GM06990 (cell line): ENCODE results near the gene MICAL3.

Experiments
- DNase-seq: peaks from one replicate; pipeline ENCODE4 v3.0.0-alpha.2; 2011; ENCODE audit not compliant: insufficient read length; ENCODE audit errors: extremely low read depth
- H3K27me3 ChIP-seq: replicated peaks from 2 replicates; pipeline ENCODE4 v1.6.0; 2011; ENCODE audit warnings: low read length; ENCODE audit not compliant: control insufficient read depth, insufficient read depth
- H3K36me3 ChIP-seq: 2 replicates; pipeline ENCODE4 v1.5.1; 2011; ENCODE audit warnings: low read length; ENCODE audit not compliant: control insufficient read depth, insufficient read depth
- H3K4me3 ChIP-seq: replicated peaks from 2 replicates; pipeline ENCODE4 v1.5.1; 2011; ENCODE audit warnings: low read depth, mild to moderate bottlenecking, control low read depth, low read length
- CTCF ChIP-seq: IDR thresholded peaks from 2 replicates; pipeline ENCODE4 v1.5.1; 2011; ENCODE audit warnings: low read length, control low read depth, mild to moderate bottlenecking, inconsistent platforms; ENCODE audit not compliant: insufficient read depth, poor library complexity, severe bottlenecking

MICAL3 gene

GRCh38 chr22:17855572-17856290, 168.6 kb downstream of the MICAL3 start:
- no peak overlapping the region for H3K4me3 ChIP-seq
- H3K27me3 ChIP-seq: no peaks in the 10 kb centered on the region
- no peaks in the 10 kb centered on the region; the same call in 1 of the 2 replicates for H3K36me3 ChIP-seq
- no peak for TF ChIP-seq CTCF
- DNase-seq: no peak

- no peaks in the 10 kb centered on the region for H3K27me3 ChIP-seq
- TF ChIP-seq CTCF: no peak
Observed at GRCh38 chr22:17853073-17853472, 171.3 kb downstream of the MICAL3 start.

GRCh38 chr22:17851759-17852158, 172.6 kb downstream of the MICAL3 start:
- TF ChIP-seq CTCF: no peak
- DNase-seq: no peak
- Histone ChIP-seq H3K27me3 (no peaks in the 10 kb centered on the region), H3K36me3 (no peaks in the 10 kb centered on the region), H3K4me3 (no peak overlapping the region)

More at GRCh38 chr22:17853073-17853472, 171.3 kb downstream of the MICAL3 start:
- Histone ChIP-seq H3K36me3 (no peaks in the 10 kb centered on the region), H3K4me3 (no peak overlapping the region)
- DNase-seq: no peak

- H3K27me3 ChIP-seq: no peaks in the 10 kb centered on the region
- no peak overlapping the region for H3K4me3 ChIP-seq
- no peak for TF ChIP-seq CTCF
- no peak for DNase-seq
- H3K36me3 ChIP-seq: no peaks in the 10 kb centered on the region
Observed at GRCh38 chr22:17847360-17848078, 176.8 kb downstream of the MICAL3 start.

- TF ChIP-seq CTCF: no peak
- DNase-seq: no peak
- no peaks in the 10 kb centered on the region for H3K27me3 ChIP-seq
- no peak overlapping the region for H3K4me3 ChIP-seq
- no peaks in the 10 kb centered on the region for H3K36me3 ChIP-seq
Observed at GRCh38 chr22:17846326-17846992, 177.9 kb downstream of the MICAL3 start.
